Endothelial cell of umbilical vein (primary cell): ENCODE measurements around the gene APMAP. TPM values are rescaled to one million over a fixed set of nuclear protein-coding genes. Genes with fewer than 3 reads are reported as not detected.

ENCODE experiments used
- BruUV-seq: library from RNA; stranded (reverse); fragments of 400-500 nt; replicated peaks from 2 replicates; lab custom pipeline; 2021; lab: Mats Ljungman, UMichigan
- CTCF ChIA-PET: fragments of 300-600, 350-600 bp; sonication (Branson Sonifier 250); formaldehyde crosslinking; loops from one replicate; lab custom pipeline; 2021; ENCODE audit warnings: antibody characterized with exemption, inconsistent platforms; lab: Charles Lee
- POLR2A ChIA-PET: fragments of 300-600, 350-600 bp; sonication (Branson Sonifier 250); formaldehyde crosslinking; loops from one replicate; lab custom pipeline; 2021; ENCODE audit warnings: antibody characterized with exemption, inconsistent platforms; lab: Charles Lee
- DNase-seq: peaks from one replicate; pipeline ENCODE4 v3.0.0-alpha.2; 2011; ENCODE audit warnings: low read depth, low spot score
- FAIRE-seq: peaks from 2 replicates; lab custom pipeline; 2011; peaks lifted over from hg19 to GRCh38; lab: Jason Lieb, UNC
- H2AFZ ChIP-seq: 2 replicates; pipeline ENCODE4 v1.6.0; 2012; ENCODE audit warnings: low read depth, low read length, control low read depth, inconsistent platforms
- H3K27ac ChIP-seq: 2 replicates; pipeline ENCODE4 v1.5.1; 2011; ENCODE audit warnings: low read depth, mild to moderate bottlenecking, control low read depth, low read length, moderate library complexity; ENCODE audit not compliant: insufficient read depth
- H3K27me3 ChIP-seq, 2 experiments: 2 replicates each; pipeline versions ENCODE4 v1.6.0 to v1.6.1; 2011; ENCODE audit warnings: low read length in 2 of 2, mixed read lengths in 1 of 2; ENCODE audit not compliant: control insufficient read depth in 2 of 2, insufficient read depth in 2 of 2
- H3K36me3 ChIP-seq, 2 experiments: 2 replicates in 1 of 2; 3 replicates in 1 of 2; pipeline ENCODE4 v1.5.1; 2011; ENCODE audit warnings: low read length in 2 of 2, mild to moderate bottlenecking in 1 of 2, moderate library complexity in 1 of 2; ENCODE audit not compliant: control insufficient read depth in 2 of 2, insufficient read depth in 2 of 2; ENCODE audit errors: extremely low read depth in 1 of 2
- H3K4me1 ChIP-seq: 3 replicates; pipeline ENCODE4 v1.5.1; 2011; ENCODE audit warnings: mild to moderate bottlenecking, low read length; ENCODE audit not compliant: control insufficient read depth, insufficient read depth; ENCODE audit errors: extremely low read depth
- H3K4me2 ChIP-seq: 2 replicates; pipeline ENCODE4 v1.6.1; 2011; ENCODE audit warnings: low read length, control low read depth, mixed read lengths; ENCODE audit not compliant: insufficient read depth
- H3K4me3 ChIP-seq, 3 experiments: fragments of 200-600 bp in 1 of 3; sonication (generic), shearing (Covaris generic) in 1 of 3; replicated peaks in 1 of 3; 2 replicates each; pipeline ENCODE4 v1.5.1; 2011 to 2016; ENCODE audit warnings: control low read depth in 3 of 3, low read length in 3 of 3, mild to moderate bottlenecking in 2 of 3, inconsistent platforms in 1 of 3, low read depth in 1 of 3, moderate library complexity in 1 of 3; ENCODE audit not compliant: insufficient read depth in 1 of 3
- H3K79me2 ChIP-seq: 2 replicates; pipeline ENCODE4 v1.6.0; 2012; ENCODE audit warnings: low read length, inconsistent platforms; ENCODE audit not compliant: control insufficient read depth, insufficient read depth
- H3K9ac ChIP-seq: replicated peaks from 2 replicates; pipeline ENCODE3; 2011; ENCODE audit warnings: low read length, control low read depth; ENCODE audit not compliant: insufficient read depth; ENCODE audit errors: extremely low read depth
- H3K9me1 ChIP-seq: replicated peaks from 3 replicates; pipeline ENCODE4 v1.6.0; 2011; ENCODE audit warnings: mild to moderate bottlenecking, low read length; ENCODE audit not compliant: control insufficient read depth, insufficient read depth; ENCODE audit errors: extremely low read depth
- H3K9me3 ChIP-seq: replicated peaks from 2 replicates; pipeline ENCODE4 v1.5.1; 2012; ENCODE audit warnings: low read length, inconsistent platforms; ENCODE audit not compliant: control insufficient read depth, insufficient read depth
- H4K20me1 ChIP-seq: replicated peaks from 2 replicates; pipeline ENCODE3; 2011; ENCODE audit warnings: mild to moderate bottlenecking, low read length; ENCODE audit not compliant: control insufficient read depth, insufficient read depth; ENCODE audit errors: extremely low read depth
- EZH2 ChIP-seq: IDR thresholded peaks from 2 replicates; pipeline ENCODE4 v1.6.1; 2012; ENCODE audit warnings: borderline replicate concordance, low read depth, mild to moderate bottlenecking, moderate library complexity, low read length, inconsistent platforms; ENCODE audit not compliant: severe bottlenecking
- FOS ChIP-seq: IDR thresholded peaks from 2 replicates; pipeline ENCODE4 v1.6.1; 2011; ENCODE audit warnings: mild to moderate bottlenecking, low read length, moderate library complexity, borderline replicate concordance; ENCODE audit not compliant: insufficient read depth
- GATA2 ChIP-seq: IDR thresholded peaks from 2 replicates; pipeline ENCODE4 v1.7.0; 2011; ENCODE audit warnings: low read depth, mild to moderate bottlenecking, moderate library complexity, mixed read lengths, low read length; ENCODE audit not compliant: insufficient read length, insufficient read depth
- POLR2A ChIP-seq: IDR thresholded peaks from 2 replicates; pipeline ENCODE4 v1.6.1; 2012; ENCODE audit warnings: low read depth, mild to moderate bottlenecking, control low read depth, low read length
- dilution Hi-C: fragments of 300-500 bp; cut with MboI; formaldehyde crosslinking; loops from one replicate; pipeline ENCODE4 v1.15.0; 2019; ENCODE audit warnings: low sequenced_read_pairs; ENCODE audit not compliant: extremely low pct_ligation_motif_present
- intact Hi-C: fragments of 100-400 bp; cut with micrococcal nuclease; formaldehyde crosslinking; loops from one replicate; pipeline ENCODE4 v1.10.0; 2022
- polyA plus RNA-seq, 4 experiments: library from polyadenylated mRNA; depleted of rRNA in 3 of 4; stranded (reverse) in 3 of 4; unstranded in 1 of 4; fragments of >200 nt; gene quantifications; 2 replicates each; pipeline versions ENCODE4 v1.2.1 to v1.2.3, GENCODE V29; 2011 to 2012; ENCODE audit warnings: missing spikeins in 1 of 4
- total RNA-seq: library from RNA; stranded (reverse); gene quantifications from 2 replicates; pipeline ENCODE4 v1.2.3, GENCODE V29; 2021
- TF ChIP-seq, protein P1 (sequence below), 2 donors: IDR thresholded peaks; 1 replicate in 1 of 2; 2 replicates in 1 of 2; pipeline ENCODE4 v1.5.1; 2011; ENCODE audit warnings: low read length in 2 of 2, mild to moderate bottlenecking in 2 of 2, moderate library complexity in 2 of 2, control low read depth in 1 of 2, inconsistent platforms in 1 of 2, low read depth in 1 of 2; ENCODE audit not compliant: insufficient read depth in 1 of 2; ENCODE audit errors: extremely low read depth in 1 of 2
- TF ChIP-seq, protein P2 (sequence below): IDR thresholded peaks from 2 replicates; pipeline ENCODE4 v1.6.1; 2011; ENCODE audit not compliant: insufficient read depth, insufficient read length

The APMAP gene
- total and polyA plus RNA-seq, 2 donors (not counting 3 experiments of a cell fraction or from before 2014, with no cell fraction given), result 80.7 to 110 TPM

DNA sequence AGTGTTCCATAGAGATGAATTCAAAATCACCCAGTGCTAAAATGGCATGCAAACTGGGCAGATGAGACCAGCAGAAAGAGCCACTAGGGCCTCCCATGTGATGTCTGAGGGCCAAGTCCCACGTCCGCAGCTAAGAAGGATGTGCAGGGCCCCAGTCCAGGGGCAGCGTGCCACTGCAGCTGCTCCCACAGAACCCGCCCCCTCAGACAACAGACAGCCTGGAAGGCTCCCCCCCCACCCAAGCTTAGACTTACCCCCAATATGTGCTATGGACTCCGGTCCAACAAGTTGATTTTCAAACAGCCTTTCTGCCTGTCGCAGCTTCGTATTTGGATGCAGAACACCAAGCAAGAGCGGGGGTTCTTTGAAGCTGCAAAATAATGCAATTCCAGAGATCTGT lies 14.0 kb downstream of the APMAP start:
- no peak overlapping the region for H2AFZ ChIP-seq
- BruUV-seq, result no TSS peak
- H3K79me2 ChIP-seq, result peaks cover 4% of the 10 kb centered on the region
- H3K36me3 ChIP-seq, result peaks cover 2 to 5% of the 10 kb centered on the region in 2 experiments
- dilution Hi-C loops (no loop called here), intact Hi-C loops (no loop called here)
- H3K27ac ChIP-seq, result no peak overlapping the region
- no peaks in the 10 kb centered on the region for H4K20me1 ChIP-seq
- no peak overlapping the region for H3K4me2 ChIP-seq
- FAIRE-seq (no peak), DNase-seq (no peak)
- peaks cover 13% of the 10 kb centered on the region for H3K4me1 ChIP-seq
- TF ChIP-seq, protein P1, sequence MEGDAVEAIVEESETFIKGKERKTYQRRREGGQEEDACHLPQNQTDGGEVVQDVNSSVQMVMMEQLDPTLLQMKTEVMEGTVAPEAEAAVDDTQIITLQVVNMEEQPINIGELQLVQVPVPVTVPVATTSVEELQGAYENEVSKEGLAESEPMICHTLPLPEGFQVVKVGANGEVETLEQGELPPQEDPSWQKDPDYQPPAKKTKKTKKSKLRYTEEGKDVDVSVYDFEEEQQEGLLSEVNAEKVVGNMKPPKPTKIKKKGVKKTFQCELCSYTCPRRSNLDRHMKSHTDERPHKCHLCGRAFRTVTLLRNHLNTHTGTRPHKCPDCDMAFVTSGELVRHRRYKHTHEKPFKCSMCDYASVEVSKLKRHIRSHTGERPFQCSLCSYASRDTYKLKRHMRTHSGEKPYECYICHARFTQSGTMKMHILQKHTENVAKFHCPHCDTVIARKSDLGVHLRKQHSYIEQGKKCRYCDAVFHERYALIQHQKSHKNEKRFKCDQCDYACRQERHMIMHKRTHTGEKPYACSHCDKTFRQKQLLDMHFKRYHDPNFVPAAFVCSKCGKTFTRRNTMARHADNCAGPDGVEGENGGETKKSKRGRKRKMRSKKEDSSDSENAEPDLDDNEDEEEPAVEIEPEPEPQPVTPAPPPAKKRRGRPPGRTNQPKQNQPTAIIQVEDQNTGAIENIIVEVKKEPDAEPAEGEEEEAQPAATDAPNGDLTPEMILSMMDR (IDR thresholded peaks at IDR 0.05; ENCODE audit: extremely low read depth in 1 of 2, insufficient read depth in 1 of 2, low read depth in 1 of 2, low read length in 2 of 2), result no peak
- no peak for TF ChIP-seq POLR2A
- no peak for TF ChIP-seq EZH2
- no peak for TF ChIP-seq FOS
- TF ChIP-seq, protein P2, sequence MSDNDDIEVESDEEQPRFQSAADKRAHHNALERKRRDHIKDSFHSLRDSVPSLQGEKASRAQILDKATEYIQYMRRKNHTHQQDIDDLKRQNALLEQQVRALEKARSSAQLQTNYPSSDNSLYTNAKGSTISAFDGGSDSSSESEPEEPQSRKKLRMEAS, result no peak
- TF ChIP-seq GATA2, result no peak
- H3K27me3 ChIP-seq, result no peaks in the 10 kb centered on the region
- no peaks in the 10 kb centered on the region for H3K9me1 ChIP-seq
- no peak overlapping the region for H3K4me3 ChIP-seq
- H3K9ac ChIP-seq, result no peak overlapping the region
- ChIA-PET CTCF (no interaction called here), POLR2A (no interaction called here)
- no peaks in the 10 kb centered on the region for H3K9me3 ChIP-seq
